ENCODE measurements around the gene TBATA. TPM values are rescaled to one million over a fixed set of nuclear protein-coding genes. Genes with fewer than 3 reads are reported as not detected.
A peak's percentile ranks its signal among the peaks of the same experiment; 100 is the strongest.

Gene TBATA
- total and polyA plus RNA-seq, 2 of the 8 experiments (the other 6 are each of a cell fraction or from before 2014, with no cell fraction given) = not detected

- Histone ChIP-seq H3K27me3 (replicated peaks in 1 of 4; ENCODE audit: control insufficient read depth in 3 of 4, extremely low read depth in 1 of 4, insufficient read depth in 3 of 4, low read length in 3 of 4) (no peaks in the 10 kb centered on the region), H3K4ac (replicated peaks; ENCODE audit: insufficient read length, low read depth, low read length) (no peak overlapping the region), H3K9me3 (ENCODE audit: insufficient read depth in 2 of 2, low read depth in 1 of 2, low read length in 1 of 2) (no peaks in the 10 kb centered on the region), H4K8ac (ENCODE audit: extremely low read depth, insufficient read depth, low read length) (no peak overlapping the region), H2AFZ (ENCODE audit: low read length) (no peak overlapping the region), H4K5ac (ENCODE audit: insufficient read length, low read depth, low read length) (no peak overlapping the region), H2AK5ac (ENCODE audit: low read depth, low read length) (no peak overlapping the region), H3K79me1 (ENCODE audit: low read depth, low read length) (no peaks in the 10 kb centered on the region), H4K20me1 (replicated peaks in 1 of 2; ENCODE audit: control insufficient read depth in 1 of 2, insufficient read depth in 2 of 2, low read length in 2 of 2) (no peaks in the 10 kb centered on the region), H3K27ac (ENCODE audit: low read depth, low read length) (no peak overlapping the region), H3K23me2 (ENCODE audit: low read depth, low read length) (no peaks in the 10 kb centered on the region), H3K9ac (replicated peaks in 1 of 4; ENCODE audit: extremely low read depth in 1 of 4, low read depth in 3 of 4, low read length in 3 of 4) (no peak overlapping the region), H3K36me3 (ENCODE audit: control insufficient read depth in 2 of 4, insufficient read depth in 4 of 4, low read length in 3 of 4) (no peaks in the 10 kb centered on the region), H3K4me3 (ENCODE audit: extremely low read depth in 1 of 4, insufficient read depth in 2 of 4, low read depth in 3 of 4, low read length in 4 of 4) (no peak overlapping the region), H3K56ac (replicated peaks; ENCODE audit: insufficient read length, low read depth, low read length) (no peak overlapping the region), H3K18ac (ENCODE audit: extremely low read depth, low read length) (no peak overlapping the region), H2BK5ac (ENCODE audit: low read depth, low read length) (no peak overlapping the region), H2BK120ac (replicated peaks; ENCODE audit: low read depth, low read length) (no peak overlapping the region), H3K4me2 (ENCODE audit: insufficient read depth in 1 of 2, low read depth in 2 of 2, low read length in 2 of 2) (no peak overlapping the region), H2BK12ac (ENCODE audit: low read depth, low read length) (no peak overlapping the region), H3K23ac (ENCODE audit: insufficient read length) (no peak overlapping the region), H2BK15ac (ENCODE audit: low read length) (no peak overlapping the region), H3K4me1 (replicated peaks in 1 of 4; ENCODE audit: control insufficient read depth in 3 of 4, insufficient read depth in 4 of 4, low read length in 3 of 4) (no peaks in the 10 kb centered on the region; a peak in 1 of 7 replicates), H2BK20ac (ENCODE audit: low read length) (no peak overlapping the region), H3K14ac (ENCODE audit: insufficient read length) (no peak overlapping the region), H3K79me2 (ENCODE audit: control insufficient read depth in 1 of 2, insufficient read depth in 2 of 2, low read length in 2 of 2) (no peaks in the 10 kb centered on the region), H4K91ac (replicated peaks; ENCODE audit: insufficient read length, low read length) (no peak overlapping the region)
- no peak for FAIRE-seq
- ChIA-PET CTCF (ENCODE audit: partially characterized antibody) (interaction anchor here (1.0 to 4.4 kb wide), 2 partner anchors 11 to 14 kb away, joined by 3 to 15 read pairs; no protein-coding TSS in a partner anchor), POLR2A (ENCODE audit: partially characterized antibody) (no interaction called here)
- WGBS, 2 experiments (ENCODE audit: extremely low coverage in 1 of 2, insufficient coverage in 1 of 2, insufficient read length in 1 of 2, insufficient replicate concordance in 2 of 2, low coverage in 1 of 2, low lambda C conversion rate in 2 of 2, missing lambda C conversion rate in 1 of 2) = 89% methylated on average over 3 of the region's 4 CpGs; no CpG with 5 or more reads in 1 of the 2 experiments
- peak in 1 of 2 experiments; percentile 39 for DNase-seq (ENCODE audit: low read depth in 1 of 2, low spot score in 2 of 2)
- TF ChIP-seq ATF3 (IDR thresholded peaks at IDR 0.05; ENCODE audit: insufficient read depth, low read depth, low read length) (no peak), RFX5 (IDR thresholded peaks at IDR 0.05; ENCODE audit: borderline replicate concordance, low read depth, low read length) (no peak), MAX (IDR thresholded peaks at IDR 0.05) (no peak), PHF8 (conservative IDR thresholded peaks at IDR 0.05; ENCODE audit: low read depth, low read length) (no peak), BRCA1 (IDR thresholded peaks at IDR 0.05; ENCODE audit: low read depth, low read length) (no peak), ZNF274 (IDR thresholded peaks at IDR 0.05; ENCODE audit: borderline replicate concordance, extremely low read depth, low read length) (no peak), CTCF (IDR thresholded peaks at IDR 0.05; ENCODE audit: control extremely low read depth in 1 of 3, insufficient read depth in 1 of 3, low read depth in 1 of 3, low read length in 3 of 3) (no peak), EZH2 (IDR thresholded peaks at IDR 0.05; ENCODE audit: low read depth, low read length, severe bottlenecking) (no peak)
Measured at GRCh38 chr10:70772627-70773026, 12.6 kb downstream of the TBATA start.

Measured in H1 (cell line).